ENCODE results near the gene CCNY. TPM values are rescaled to one million over a fixed set of nuclear protein-coding genes. Genes with fewer than 3 reads are reported as not detected.

CCNY gene
- total RNA-seq, 4 donors from 2014 or later, result 23.3 to 72.3 (median 26.7) TPM

DNA sequence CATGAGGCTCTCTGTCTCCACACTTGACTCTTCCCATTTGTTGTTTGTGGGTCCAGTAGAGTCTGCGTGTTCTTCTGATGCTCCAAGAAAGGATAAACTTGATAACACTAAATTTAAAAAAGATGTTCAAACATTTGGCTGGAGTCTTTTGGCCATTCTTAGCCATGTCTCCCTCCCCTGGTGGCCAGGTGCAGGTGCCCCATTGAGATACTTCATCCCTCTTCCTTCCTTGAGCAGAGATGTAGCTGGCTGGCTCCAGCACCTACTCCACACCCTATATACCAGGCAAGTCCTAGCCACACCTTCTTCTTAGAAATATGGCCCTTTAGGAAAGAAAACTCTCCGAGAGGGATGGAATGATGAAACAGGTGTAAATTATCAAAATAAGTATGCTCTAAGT, 165.6 kb downstream of the CCNY start:
- DNase-seq (ENCODE audit: low spot score in 2 of 2), result no peak
- 88 to 99% methylated on average over 2 of the region's 2 CpGs for WGBS, 2 donors
- TF ChIP-seq, protein P1, sequence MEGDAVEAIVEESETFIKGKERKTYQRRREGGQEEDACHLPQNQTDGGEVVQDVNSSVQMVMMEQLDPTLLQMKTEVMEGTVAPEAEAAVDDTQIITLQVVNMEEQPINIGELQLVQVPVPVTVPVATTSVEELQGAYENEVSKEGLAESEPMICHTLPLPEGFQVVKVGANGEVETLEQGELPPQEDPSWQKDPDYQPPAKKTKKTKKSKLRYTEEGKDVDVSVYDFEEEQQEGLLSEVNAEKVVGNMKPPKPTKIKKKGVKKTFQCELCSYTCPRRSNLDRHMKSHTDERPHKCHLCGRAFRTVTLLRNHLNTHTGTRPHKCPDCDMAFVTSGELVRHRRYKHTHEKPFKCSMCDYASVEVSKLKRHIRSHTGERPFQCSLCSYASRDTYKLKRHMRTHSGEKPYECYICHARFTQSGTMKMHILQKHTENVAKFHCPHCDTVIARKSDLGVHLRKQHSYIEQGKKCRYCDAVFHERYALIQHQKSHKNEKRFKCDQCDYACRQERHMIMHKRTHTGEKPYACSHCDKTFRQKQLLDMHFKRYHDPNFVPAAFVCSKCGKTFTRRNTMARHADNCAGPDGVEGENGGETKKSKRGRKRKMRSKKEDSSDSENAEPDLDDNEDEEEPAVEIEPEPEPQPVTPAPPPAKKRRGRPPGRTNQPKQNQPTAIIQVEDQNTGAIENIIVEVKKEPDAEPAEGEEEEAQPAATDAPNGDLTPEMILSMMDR (IDR thresholded peaks at IDR 0.05), result no peak
- TF ChIP-seq POLR2A (IDR thresholded peaks at IDR 0.05), result no peak

DNA sequence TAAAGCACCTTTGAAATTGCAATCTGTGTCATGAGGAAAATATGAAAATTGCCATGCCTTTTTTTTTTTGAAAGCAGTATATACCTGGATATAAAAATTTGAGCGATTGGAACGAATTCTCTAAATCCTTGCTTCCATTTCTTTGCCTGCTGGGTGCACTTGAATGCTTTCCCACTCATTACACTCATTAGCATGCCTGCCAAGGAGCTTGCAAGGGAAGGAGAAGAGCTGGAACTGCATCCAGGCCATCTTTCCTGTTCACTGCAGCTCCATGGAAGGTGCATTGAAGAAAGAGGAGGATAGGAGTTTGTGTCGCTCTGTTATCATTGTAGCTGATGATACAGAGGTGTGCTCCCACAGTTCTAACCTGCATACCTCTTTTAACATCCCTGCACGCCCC, 166.4 kb downstream of the CCNY start:
- DNase-seq (ENCODE audit: low spot score in 2 of 2), result no peak
- H3K4me3 ChIP-seq (ENCODE audit: low read depth, poor library complexity, severe bottlenecking), result no peak overlapping the region
- TF ChIP-seq, protein P1 (IDR thresholded peaks at IDR 0.05), result no peak
- TF ChIP-seq POLR2A (IDR thresholded peaks at IDR 0.05), result no peak
- WGBS, 2 donors, result 93 to 96% methylated on average over 4 of the region's 4 CpGs
- intact Hi-C loops (cut with DNase I; ENCODE audit: low total_unique reads), result no loop called here

More for the DNA sequence above, 165.6 kb downstream of the CCNY start:
- H3K4me3 ChIP-seq (ENCODE audit: low read depth, poor library complexity, severe bottlenecking), result no peak overlapping the region
- intact Hi-C loops (cut with DNase I; ENCODE audit: low total_unique reads), result no loop called here

DNA sequence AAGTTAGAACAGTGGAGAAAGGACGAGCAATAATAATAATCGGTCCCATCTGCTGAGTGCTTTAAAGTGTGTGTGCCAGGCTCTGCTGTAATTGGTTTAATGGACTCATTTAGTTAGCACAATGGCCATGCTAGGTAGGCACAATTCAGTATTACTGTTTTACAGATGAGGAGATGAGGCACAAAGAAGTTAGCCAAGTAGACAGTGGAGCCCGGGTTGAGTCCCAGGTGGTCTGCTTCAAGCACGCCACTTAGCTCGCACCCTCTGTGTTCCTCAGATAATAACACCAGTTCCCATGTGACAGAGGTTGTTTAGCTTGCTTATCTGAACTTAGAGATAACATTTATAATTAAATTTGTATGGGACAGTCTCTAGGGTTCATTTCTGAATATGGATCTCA, 167.3 kb downstream of the CCNY start:
- 94 to 95% methylated on average over 5 of the region's 5 CpGs for WGBS, 2 donors
- intact Hi-C loops (cut with DNase I; ENCODE audit: low total_unique reads), result no loop called here
- H3K4me3 ChIP-seq (ENCODE audit: low read depth, poor library complexity, severe bottlenecking), result no peak overlapping the region
- TF ChIP-seq, protein P1 (IDR thresholded peaks at IDR 0.05), result no peak
- TF ChIP-seq POLR2A (IDR thresholded peaks at IDR 0.05), result no peak
- DNase-seq (ENCODE audit: low spot score in 2 of 2), result no peak

DNA sequence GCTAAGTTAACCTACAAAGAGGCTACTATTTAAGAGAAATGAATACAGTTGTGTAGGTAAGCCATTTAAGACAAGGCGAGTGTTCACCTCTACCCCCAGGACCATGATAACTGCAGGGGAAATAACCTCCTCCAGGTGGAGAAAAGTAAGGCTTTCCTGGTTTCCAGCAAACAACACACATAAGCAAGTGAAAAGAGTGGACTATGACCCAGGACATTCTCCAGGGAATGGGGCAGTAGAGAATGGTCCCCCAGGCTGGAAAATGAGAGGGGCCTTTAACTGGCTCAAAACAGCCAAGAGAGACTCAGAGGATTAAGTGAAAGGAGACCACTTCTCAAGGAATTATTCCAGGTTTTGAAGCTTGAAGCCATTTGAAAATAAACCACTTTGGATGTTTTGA, 167.8 kb downstream of the CCNY start:
- no peak overlapping the region for H3K4me3 ChIP-seq (ENCODE audit: low read depth, poor library complexity, severe bottlenecking)
- TF ChIP-seq POLR2A (IDR thresholded peaks at IDR 0.05), result no peak
- TF ChIP-seq, protein P1 (IDR thresholded peaks at IDR 0.05), result no peak
- intact Hi-C loops (cut with DNase I; ENCODE audit: low total_unique reads), result no loop called here
- 63 to 100% methylated on average over 1 of the region's 1 CpG for WGBS, 2 donors
- DNase-seq (ENCODE audit: low spot score in 2 of 2), result no peak

DNA sequence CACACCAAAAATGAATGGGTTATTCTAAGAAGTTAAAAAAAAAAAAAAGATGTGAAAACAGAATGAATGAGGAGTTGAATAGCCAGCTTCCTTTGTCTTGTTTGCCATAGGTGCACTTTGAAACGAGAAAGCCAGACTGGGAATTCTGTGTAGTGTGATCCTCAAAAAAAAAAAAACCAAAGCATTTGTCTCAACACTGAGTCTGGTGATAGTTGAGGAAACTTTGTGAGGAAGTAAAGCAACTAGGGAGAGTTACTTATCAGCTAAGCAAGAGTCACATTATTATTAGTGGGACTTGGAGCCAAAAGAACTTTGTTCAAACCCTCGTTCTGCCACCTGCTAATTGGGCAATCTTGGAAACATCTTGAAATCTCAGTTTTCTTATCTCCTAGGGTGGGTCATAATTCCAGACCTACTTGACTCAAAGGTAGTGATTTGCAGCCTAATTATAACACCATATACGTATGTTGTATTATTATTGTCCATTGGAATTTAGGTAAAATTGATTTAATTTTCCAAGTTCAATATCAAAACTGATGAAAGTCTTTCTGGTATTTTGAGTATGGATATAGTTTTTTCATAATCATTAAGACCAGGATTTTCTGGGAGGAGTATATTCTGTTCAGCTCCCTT, 169.0 kb downstream of the CCNY start:
- DNase-seq (ENCODE audit: low spot score in 2 of 2), result no peak
- WGBS, 2 donors, result 85 to 90% methylated on average over 3 of the region's 3 CpGs
- intact Hi-C loops (cut with DNase I; ENCODE audit: low total_unique reads), result no loop called here
- H3K4me3 ChIP-seq (ENCODE audit: low read depth, poor library complexity, severe bottlenecking), result no peak overlapping the region
- TF ChIP-seq POLR2A (IDR thresholded peaks at IDR 0.05), result no peak
- TF ChIP-seq, protein P1 (IDR thresholded peaks at IDR 0.05), result no peak

DNA sequence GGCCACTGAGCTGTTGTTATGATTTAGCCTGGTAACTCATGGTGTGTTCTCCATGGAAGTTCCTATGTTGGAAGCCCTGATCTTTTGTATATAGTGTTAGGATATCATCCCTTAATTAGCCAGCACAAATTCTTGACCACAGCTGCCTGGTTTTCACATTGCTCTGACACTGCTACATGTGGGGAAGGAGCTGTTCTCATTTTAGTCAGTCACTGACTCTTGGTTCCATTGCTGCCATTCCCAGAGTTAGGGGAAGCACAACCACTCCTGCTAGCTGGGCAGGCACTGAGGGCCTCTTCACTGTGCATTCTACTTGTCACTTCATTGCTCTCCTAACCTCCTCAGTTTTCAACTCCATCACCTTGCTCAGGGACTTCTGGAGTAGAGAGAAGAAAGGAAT, 170.4 kb downstream of the CCNY start:
- intact Hi-C loops (cut with DNase I; ENCODE audit: low total_unique reads), result no loop called here
- no peak for TF ChIP-seq POLR2A (IDR thresholded peaks at IDR 0.05)
- TF ChIP-seq, protein P1 (IDR thresholded peaks at IDR 0.05), result no peak
- no peak for DNase-seq (ENCODE audit: low spot score in 2 of 2)
- H3K4me3 ChIP-seq (ENCODE audit: low read depth, poor library complexity, severe bottlenecking), result no peak overlapping the region

Measured in lower leg skin (tissue), 4 donors.